ENCODE results near the gene JARID2.
A peak's percentile ranks its signal among the peaks of the same experiment; 100 is the strongest.
"Not testable (repeated sequence)": the region's sequence is repeated elsewhere in the genome, so short reads cannot be mapped to it uniquely, and the experiment has no call there.

JARID2 gene

GRCh38 chr6:15405129-15406068, 159.5 kb downstream of the JARID2 start:
- no peak for DNase-seq

- no peak for DNase-seq
These were observed 160.6 kb downstream of the JARID2 start for GRCh38 chr6:15406452-15406851.

GRCh38 chr6:15408008-15408407, 162.1 kb downstream of the JARID2 start:
- DNase-seq, result no peak

- DNase-seq, result no peak
These were observed 162.9 kb downstream of the JARID2 start for GRCh38 chr6:15408758-15409157.

GRCh38 chr6:15409301-15410125, 163.6 kb downstream of the JARID2 start:
- no peak for DNase-seq

GRCh38 chr6:15410126-15410391, 164.2 kb downstream of the JARID2 start:
- no peak for DNase-seq

GRCh38 chr6:15410752-15411151, 164.9 kb downstream of the JARID2 start:
- no peak for DNase-seq

GRCh38 chr6:15411766-15412165, 165.9 kb downstream of the JARID2 start:
- no peak for DNase-seq

- DNase-seq, result no peak
These were observed 166.9 kb downstream of the JARID2 start for GRCh38 chr6:15412767-15413166.

GRCh38 chr6:15413466-15414234, 167.8 kb downstream of the JARID2 start:
- peak; percentile 34 for DNase-seq

GRCh38 chr6:15414235-15414612, 168.4 kb downstream of the JARID2 start:
- no peak for DNase-seq

GRCh38 chr6:15415622-15416021, 169.8 kb downstream of the JARID2 start:
- not testable (repeated sequence) for DNase-seq

GRCh38 chr6:15416932-15417509, 171.2 kb downstream of the JARID2 start:
- no peak for DNase-seq

GRCh38 chr6:15417811-15418210, 171.9 kb downstream of the JARID2 start:
- DNase-seq, result no peak

- DNase-seq, result no peak
These were observed 173.6 kb downstream of the JARID2 start for GRCh38 chr6:15419493-15419892.

- DNase-seq, result peak; percentile 65
These were observed 175.1 kb downstream of the JARID2 start for GRCh38 chr6:15420959-15421438.

- no peak for DNase-seq
These were observed 176.3 kb downstream of the JARID2 start for GRCh38 chr6:15421945-15422733.

GRCh38 chr6:15423286-15423993, 177.6 kb downstream of the JARID2 start:
- DNase-seq, result no peak

GRCh38 chr6:15425947-15426346, 180.1 kb downstream of the JARID2 start:
- DNase-seq, result no peak

GRCh38 chr6:15426395-15426794, 180.5 kb downstream of the JARID2 start:
- DNase-seq, result no peak

GRCh38 chr6:15426901-15427300, 181.0 kb downstream of the JARID2 start:
- DNase-seq, result no peak
